Mucosa of descending colon (tissue), 3 donors: ENCODE data around the gene CHGA. TPM values are rescaled to one million over a fixed set of nuclear protein-coding genes. Genes with fewer than 3 reads are reported as not detected.

Source experiments
- ATAC-seq: fragments of 200-7000 bp; cut with Tn5 transposase; one replicate; pipeline ENCODE4 v1.9.1; 2020; ENCODE audit warnings: mild to moderate bottlenecking, moderate library complexity
- DNase-seq, 3 donors: peaks; one replicate each; pipeline ENCODE4 v3.0.0-alpha.2; 2020
- H3K36me3 ChIP-seq: fragments of 200-600 bp; one replicate; pipeline ENCODE4 v1.8.0; 2021; ENCODE audit warnings: low read depth, mild to moderate bottlenecking
- H3K4me1 ChIP-seq: fragments of 200-600 bp; one replicate; pipeline ENCODE4 v1.8.0; 2021; ENCODE audit warnings: low read depth, mild to moderate bottlenecking
- H3K4me3 ChIP-seq: fragments of 200-600 bp; one replicate; pipeline ENCODE4 v1.8.0; 2021; ENCODE audit warnings: mild to moderate bottlenecking
- H3K9me3 ChIP-seq: fragments of 200-600 bp; one replicate; pipeline ENCODE4 v1.8.0; 2021; ENCODE audit warnings: mild to moderate bottlenecking
- intact Hi-C, 2 donors: fragments of 100-400 bp; cut with DNase I in 1 of 2; cut with micrococcal nuclease in 1 of 2; formaldehyde crosslinking; loops; one replicate each; pipeline versions ENCODE4 v1.11.0 to v1.11.1; 2022; cut with DNase I, micrococcal nuclease
- total RNA-seq, 3 donors: library from RNA; stranded (reverse); fragmentation: NEBNext Ultra II Directional in 2 of 3; extraction: Animal tissue kit (Norgen Biotek cat#: 25700) in 2 of 3; gene quantifications; one replicate each; pipeline versions ENCODE4 v1.2.1 to v1.2.4, GENCODE V29; 2021 to 2023
- TF ChIP-seq, protein P1 (sequence below): fragments of 200-600 bp; IDR thresholded peaks from one replicate; pipeline ENCODE4 v1.8.0; 2022; ENCODE audit warnings: antibody characterized with exemption, mild to moderate bottlenecking
- donor health status: DM: no; HTN: no; CAD: no; lungs with moderate emphysema.
- donor health status: DM: no; HTN: no; CAD: no.
- donor health status: DM: no; HTN: yes; CAD: no.

The CHGA gene
- total RNA-seq, 3 donors from 2014 or later = 39.1 to 236 (median 187) TPM

DNA sequence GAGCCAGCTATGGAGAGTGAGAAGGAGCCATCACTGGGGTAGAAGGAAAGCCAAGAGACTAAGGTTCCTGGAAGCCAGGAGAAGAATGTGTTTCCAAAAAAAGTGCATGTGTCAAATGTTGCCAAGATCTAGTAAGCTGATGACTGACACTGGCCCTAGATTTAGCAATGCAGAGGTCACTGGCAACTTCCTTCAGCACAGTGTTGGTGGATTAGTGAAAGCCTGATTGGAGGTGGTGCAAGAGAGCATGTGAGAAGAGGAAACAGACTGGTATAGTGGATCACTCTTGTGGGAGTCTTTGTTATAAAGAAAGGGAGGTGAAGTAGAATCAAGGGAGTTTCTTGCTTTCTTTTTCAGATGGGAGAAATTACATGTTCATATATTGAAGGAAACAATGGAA lies 34.1 kb upstream of the CHGA start:
- Histone ChIP-seq H3K36me3 (no peaks in the 10 kb centered on the region), H3K4me1 (no peaks in the 10 kb centered on the region), H3K4me3 (no peak overlapping the region), H3K9me3 (peaks cover 10% of the 10 kb centered on the region)
- ATAC-seq = no peak
- intact Hi-C loops = no loop called here
- TF ChIP-seq, protein P1, sequence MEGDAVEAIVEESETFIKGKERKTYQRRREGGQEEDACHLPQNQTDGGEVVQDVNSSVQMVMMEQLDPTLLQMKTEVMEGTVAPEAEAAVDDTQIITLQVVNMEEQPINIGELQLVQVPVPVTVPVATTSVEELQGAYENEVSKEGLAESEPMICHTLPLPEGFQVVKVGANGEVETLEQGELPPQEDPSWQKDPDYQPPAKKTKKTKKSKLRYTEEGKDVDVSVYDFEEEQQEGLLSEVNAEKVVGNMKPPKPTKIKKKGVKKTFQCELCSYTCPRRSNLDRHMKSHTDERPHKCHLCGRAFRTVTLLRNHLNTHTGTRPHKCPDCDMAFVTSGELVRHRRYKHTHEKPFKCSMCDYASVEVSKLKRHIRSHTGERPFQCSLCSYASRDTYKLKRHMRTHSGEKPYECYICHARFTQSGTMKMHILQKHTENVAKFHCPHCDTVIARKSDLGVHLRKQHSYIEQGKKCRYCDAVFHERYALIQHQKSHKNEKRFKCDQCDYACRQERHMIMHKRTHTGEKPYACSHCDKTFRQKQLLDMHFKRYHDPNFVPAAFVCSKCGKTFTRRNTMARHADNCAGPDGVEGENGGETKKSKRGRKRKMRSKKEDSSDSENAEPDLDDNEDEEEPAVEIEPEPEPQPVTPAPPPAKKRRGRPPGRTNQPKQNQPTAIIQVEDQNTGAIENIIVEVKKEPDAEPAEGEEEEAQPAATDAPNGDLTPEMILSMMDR = no peak
- DNase-seq = no peak

DNA sequence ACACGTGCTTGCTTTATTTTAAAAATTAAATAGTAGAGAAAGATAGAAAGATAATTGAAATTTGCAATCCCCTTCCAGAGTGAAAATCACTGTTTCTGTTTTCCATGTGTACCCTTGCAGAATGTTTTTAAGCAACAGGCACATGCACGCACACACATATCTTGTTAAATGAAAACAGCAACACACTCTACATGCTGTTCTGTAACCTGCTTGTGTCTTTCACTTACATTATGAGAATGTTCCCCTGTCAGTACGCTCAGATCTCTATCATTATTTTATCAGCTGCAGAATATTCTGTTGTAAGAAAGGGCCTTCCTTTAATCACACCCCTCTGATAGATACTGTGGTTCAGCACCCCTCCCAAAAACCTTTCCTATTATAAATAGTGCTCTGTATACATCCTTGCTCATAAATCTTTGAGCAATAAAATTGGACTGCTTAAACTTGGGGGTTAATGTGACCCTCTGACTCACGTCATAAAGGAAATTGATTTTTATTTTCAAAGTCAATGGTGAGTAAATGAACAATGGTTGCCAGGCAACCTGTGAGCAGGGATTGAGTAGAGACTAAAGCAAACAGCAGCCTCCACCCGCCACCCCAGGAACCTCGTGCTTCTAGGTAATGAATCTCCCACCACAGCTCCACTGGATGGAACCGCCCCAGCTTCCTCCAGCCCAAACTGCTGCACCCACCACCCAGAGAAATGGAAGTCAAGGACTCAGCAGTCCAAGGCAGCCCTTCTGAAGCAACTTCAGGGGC lies 31.9 kb upstream of the CHGA start:
- Histone ChIP-seq H3K4me3 (no peak overlapping the region), H3K36me3 (no peaks in the 10 kb centered on the region), H3K4me1 (no peaks in the 10 kb centered on the region), H3K9me3 (peaks cover 10% of the 10 kb centered on the region)
- ATAC-seq (peak; percentile 54), DNase-seq (no peak)
- TF ChIP-seq, protein P1 = no peak
- intact Hi-C loops = no loop called here

DNA sequence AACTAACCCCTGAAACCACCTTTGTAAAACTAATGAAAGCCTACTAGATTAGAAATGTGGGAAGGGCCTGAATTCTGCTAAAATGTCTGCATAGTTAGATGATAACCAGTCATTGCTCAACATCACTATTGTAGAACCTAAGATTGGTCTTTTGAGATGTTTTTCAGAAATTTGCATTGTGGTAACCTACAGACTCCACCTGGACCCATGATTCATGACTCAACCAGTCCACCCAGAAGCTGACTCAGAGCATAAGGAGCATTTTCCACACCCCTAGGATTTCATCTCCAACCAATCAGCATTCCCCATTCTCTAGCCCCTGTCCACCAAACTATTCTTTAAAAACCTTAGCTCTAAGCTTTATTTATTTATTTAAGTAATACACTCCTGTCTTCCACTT lies 30.4 kb upstream of the CHGA start:
- no peak for DNase-seq
- Histone ChIP-seq H3K36me3 (no peaks in the 10 kb centered on the region), H3K9me3 (peaks cover 10% of the 10 kb centered on the region), H3K4me3 (no peak overlapping the region), H3K4me1 (no peaks in the 10 kb centered on the region)
- intact Hi-C loops = no loop called here
- ATAC-seq = no peak
- TF ChIP-seq, protein P1 = no peak

DNA sequence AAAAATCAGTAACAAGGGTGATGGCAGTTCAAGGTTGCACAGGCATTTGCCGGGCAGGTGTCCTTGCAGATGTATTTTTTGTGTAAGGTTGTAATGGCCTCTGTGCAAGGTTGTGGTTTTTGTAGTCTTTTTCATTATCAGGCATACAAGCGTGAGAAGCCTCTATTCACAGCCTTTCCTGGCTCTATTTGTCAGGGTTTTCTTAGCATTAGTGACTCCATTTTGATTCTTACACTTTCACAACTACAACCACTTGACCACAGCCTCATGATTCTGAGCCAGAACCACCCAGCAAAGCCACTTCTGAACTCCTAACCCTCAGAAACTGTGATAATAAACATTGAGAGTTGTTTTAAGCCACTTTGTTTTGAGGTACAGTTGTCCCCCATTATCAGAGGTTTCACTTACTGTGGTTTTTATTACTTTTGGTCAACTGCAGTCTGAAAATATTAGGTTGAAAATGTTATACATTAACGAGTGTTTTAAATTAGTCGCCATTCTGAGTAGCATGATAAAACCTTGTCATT lies 27.5 kb upstream of the CHGA start:
- ATAC-seq = no peak
- TF ChIP-seq, protein P1 = no peak

DNA sequence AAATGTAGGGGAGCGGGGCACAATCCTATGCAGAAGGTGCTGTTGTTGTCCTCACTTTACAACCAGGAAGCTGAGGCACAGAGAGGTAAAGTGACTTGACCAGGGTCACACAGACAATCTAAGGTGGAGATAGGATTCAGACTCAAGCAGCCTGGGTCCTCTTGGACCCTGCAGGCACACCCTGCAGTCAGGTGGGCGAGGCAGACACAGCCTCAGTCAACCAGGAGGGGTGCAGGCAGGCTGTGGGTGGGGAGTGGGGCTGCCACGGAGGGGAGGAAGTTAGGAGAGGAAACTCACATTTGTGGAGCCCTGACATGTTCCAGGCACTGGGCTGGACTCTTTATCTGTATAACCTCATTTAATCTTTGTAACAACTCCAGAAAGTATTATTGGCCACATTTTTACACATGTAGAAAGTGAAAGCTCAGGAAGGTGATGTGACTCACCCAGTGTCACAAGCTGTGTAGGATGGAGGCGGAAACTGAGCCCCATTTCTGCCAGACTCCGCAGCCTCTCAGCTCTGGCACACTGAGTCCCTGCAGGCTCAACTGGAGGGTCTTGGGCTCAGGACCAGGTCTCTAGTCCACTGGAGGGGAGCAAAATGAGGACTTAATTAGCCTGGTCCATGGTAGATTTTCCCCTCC lies 24.9 kb upstream of the CHGA start:
- peaks cover 2% of the 10 kb centered on the region for H3K9me3 ChIP-seq
- H3K36me3 ChIP-seq = no peaks in the 10 kb centered on the region
- TF ChIP-seq, protein P1 = no peak
- intact Hi-C loops = no loop called here
- no peaks in the 10 kb centered on the region for H3K4me1 ChIP-seq
- no peak overlapping the region for H3K4me3 ChIP-seq
- DNase-seq (no peak), ATAC-seq (peak; percentile 45)

More for the DNA sequence above, 27.5 kb upstream of the CHGA start:
- no peak overlapping the region for H3K4me3 ChIP-seq
- H3K9me3 ChIP-seq = peaks cover 10% of the 10 kb centered on the region
- intact Hi-C loops = no loop called here
- H3K4me1 ChIP-seq = no peaks in the 10 kb centered on the region
- H3K36me3 ChIP-seq = no peaks in the 10 kb centered on the region
- no peak for DNase-seq
